Activated CD4-positive, alpha-beta memory T cell treated with anti-CD3 and anti-CD28 coated beads, Interleukin-2, amount 10 ng/mL, durations not matched to agents 7 days and 5 days (primary cell): ENCODE data around the gene PRKCH. TPM values are rescaled to one million over a fixed set of nuclear protein-coding genes. Genes with fewer than 3 reads are reported as not detected.

Source experiments
- CTCF ChIA-PET: fragments of 350-600 bp; sonication (Branson Sonifier 250); formaldehyde crosslinking; loops from one replicate; lab custom pipeline; 2021; ENCODE audit warnings: antibody characterized with exemption, inconsistent platforms; lab: Charles Lee
- POLR2A ChIA-PET: fragments of 350-600 bp; sonication (Branson Sonifier 250); formaldehyde crosslinking; loops from one replicate; lab custom pipeline; 2021; ENCODE audit warnings: antibody characterized with exemption; lab: Charles Lee
- DNase-seq: peaks from one replicate; pipeline ENCODE4 v3.0.0-alpha.2; 2020
- H3K27ac Mint-ChIP-seq: one replicate; pipeline ENCODE4 v1.8.0; 2021; ENCODE audit warnings: mild to moderate bottlenecking, mixed read lengths
- H3K27me3 Mint-ChIP-seq: one replicate; pipeline ENCODE4 v1.8.0; 2021; ENCODE audit warnings: mixed read lengths
- H3K36me3 Mint-ChIP-seq: one replicate; pipeline ENCODE4 v1.8.0; 2021; ENCODE audit warnings: low read depth, mixed read lengths
- H3K4me1 Mint-ChIP-seq: one replicate; pipeline ENCODE4 v1.8.0; 2021; ENCODE audit warnings: mixed read lengths
- H3K4me3 Mint-ChIP-seq: one replicate; pipeline ENCODE4 v1.8.0; 2021; ENCODE audit warnings: mild to moderate bottlenecking, mixed read lengths
- H3K9me3 Mint-ChIP-seq: one replicate; pipeline ENCODE4 v1.8.0; 2021; ENCODE audit warnings: mixed read lengths
- total RNA-seq, 2 experiments: library from RNA; stranded (reverse); gene quantifications; one replicate each; pipeline ENCODE4 v1.2.3, GENCODE V29; 2021

Gene PRKCH
- total RNA-seq, 2 experiments from 2014 or later: 186 to 195 TPM

DNA sequence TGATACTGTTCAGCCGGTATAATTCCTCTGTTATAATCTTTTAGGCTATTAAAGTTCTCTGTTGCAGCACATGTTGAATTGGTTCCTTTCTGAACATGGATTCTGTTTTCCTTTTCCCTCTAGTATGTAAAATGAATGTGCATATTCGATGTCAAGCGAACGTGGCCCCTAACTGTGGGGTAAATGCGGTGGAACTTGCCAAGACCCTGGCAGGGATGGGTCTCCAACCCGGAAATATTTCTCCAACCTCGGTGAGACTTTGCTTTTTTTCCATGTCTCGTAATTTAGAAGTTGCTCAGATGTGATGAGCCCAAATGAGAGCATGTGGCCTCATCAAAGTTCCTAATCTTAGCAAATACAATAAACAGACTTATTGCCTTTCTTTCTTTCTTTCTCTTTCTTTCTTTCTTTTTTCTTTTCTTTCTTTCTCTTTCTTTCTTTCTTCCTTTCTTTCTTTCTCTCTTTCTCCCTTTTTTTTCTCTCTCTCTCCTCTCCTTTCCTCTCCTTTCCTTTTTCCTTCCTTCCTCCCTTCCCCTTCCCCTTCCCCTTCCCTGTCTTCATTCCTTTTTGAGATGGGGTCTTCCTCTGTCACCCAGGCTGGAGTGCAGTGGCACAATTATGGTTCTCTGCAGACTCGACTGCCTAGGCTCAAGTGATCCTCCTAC lies 131.9 kb downstream of the PRKCH start:
- CTCF ChIA-PET: interaction anchor here (0.8 to 3.7 kb wide), 12 partner anchors 10 to 157 kb away, joined by 3 to 12 read pairs (median 4); partner anchors contain the start of gene PRKCH
- peaks cover 96% of the 10 kb centered on the region for H3K4me1 Mint-ChIP-seq
- H3K27me3 Mint-ChIP-seq: no peaks in the 10 kb centered on the region
- POLR2A ChIA-PET: interaction anchor here (0.9 to 5.8 kb wide), 19 partner anchors 10 to 242 kb away, joined by 3 to 119 read pairs (median 8); partner anchors contain the start of genes HIF1A and PRKCH
- peak overlapping the region; percentile 93 for H3K27ac Mint-ChIP-seq
- H3K36me3 Mint-ChIP-seq: peaks cover 94% of the 10 kb centered on the region
- peak overlapping the region; percentile 70 for H3K4me3 Mint-ChIP-seq
- no peaks in the 10 kb centered on the region for H3K9me3 Mint-ChIP-seq
- no peak for DNase-seq

- CTCF ChIA-PET: interaction anchor here (0.7 to 1.8 kb wide), 9 partner anchors 18 to 314 kb away, joined by 3 to 7 read pairs (median 3); no protein-coding TSS in a partner anchor
- H3K27ac Mint-ChIP-seq: peak overlapping the region; percentile 93
- no peaks in the 10 kb centered on the region for H3K27me3 Mint-ChIP-seq
- peaks cover 93% of the 10 kb centered on the region for H3K36me3 Mint-ChIP-seq
- POLR2A ChIA-PET: interaction anchor here (0.9 to 1.5 kb wide), 7 partner anchors 106 to 241 kb away, joined by 3 to 6 read pairs (median 4); partner anchors contain the start of gene HIF1A
- H3K9me3 Mint-ChIP-seq: peaks cover 2% of the 10 kb centered on the region
- no peak for DNase-seq
- peak overlapping the region; percentile 70 for H3K4me3 Mint-ChIP-seq
- peaks cover 93% of the 10 kb centered on the region for H3K4me1 Mint-ChIP-seq
Measured at GRCh38 chr14:61454545-61454944, 133.2 kb downstream of the PRKCH start.

GRCh38 chr14:61455351-61455750 lies 134.0 kb downstream of the PRKCH start:
- Mint-ChIP-seq H3K36me3 (peaks cover 89% of the 10 kb centered on the region), H3K4me1 (peaks cover 88% of the 10 kb centered on the region), H3K9me3 (peaks cover 2% of the 10 kb centered on the region), H3K27me3 (no peaks in the 10 kb centered on the region), H3K27ac (peak overlapping the region; percentile 69), H3K4me3 (no peak overlapping the region)
- ChIA-PET POLR2A (interaction anchor here (0.9 to 1.5 kb wide), 5 partner anchors 22 to 241 kb away, joined by 3 to 4 read pairs (median 4); partner anchors contain the start of genes HIF1A and PRKCH), CTCF (interaction anchor here (0.7 to 1.8 kb wide), 14 partner anchors 12 to 382 kb away, joined by 3 to 13 read pairs (median 3); partner anchors contain the start of genes PRKCH and SNAPC1)
- no peak for DNase-seq

DNA sequence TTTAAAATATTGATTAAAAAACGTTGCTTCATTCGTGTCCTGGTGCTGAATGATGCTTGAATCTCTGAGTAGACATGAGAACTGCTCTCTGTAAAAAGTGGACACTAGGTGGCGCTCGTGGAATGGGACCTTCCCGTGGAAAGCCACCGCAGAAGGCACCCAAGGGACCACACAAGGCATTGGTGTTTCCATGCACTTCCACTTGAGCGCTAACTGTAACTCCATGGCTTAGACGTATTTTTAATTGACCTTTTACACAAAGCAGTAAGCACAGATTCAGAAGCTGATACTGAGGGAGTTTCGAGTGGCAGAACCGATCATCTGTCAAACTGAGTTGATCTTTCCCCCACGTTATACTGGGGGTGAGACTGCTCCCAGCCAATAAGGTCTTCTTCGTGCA lies 135.3 kb downstream of the PRKCH start:
- Mint-ChIP-seq H3K27ac (peak overlapping the region; percentile 33), H3K36me3 (peaks cover 89% of the 10 kb centered on the region), H3K27me3 (no peaks in the 10 kb centered on the region), H3K9me3 (peaks cover 2% of the 10 kb centered on the region), H3K4me1 (peaks cover 88% of the 10 kb centered on the region), H3K4me3 (no peak overlapping the region)
- DNase-seq: peak; percentile 82
- ChIA-PET CTCF (interaction anchor here (0.7 to 1.8 kb wide), 5 partner anchors 57 to 381 kb away, joined by 3 to 13 read pairs (median 3); partner anchors contain the start of genes PRKCH and SNAPC1), POLR2A (interaction anchor here (1.3 kb wide), 1 partner anchor 381 kb away, joined by 3 read pairs; no protein-coding TSS in a partner anchor)

DNA sequence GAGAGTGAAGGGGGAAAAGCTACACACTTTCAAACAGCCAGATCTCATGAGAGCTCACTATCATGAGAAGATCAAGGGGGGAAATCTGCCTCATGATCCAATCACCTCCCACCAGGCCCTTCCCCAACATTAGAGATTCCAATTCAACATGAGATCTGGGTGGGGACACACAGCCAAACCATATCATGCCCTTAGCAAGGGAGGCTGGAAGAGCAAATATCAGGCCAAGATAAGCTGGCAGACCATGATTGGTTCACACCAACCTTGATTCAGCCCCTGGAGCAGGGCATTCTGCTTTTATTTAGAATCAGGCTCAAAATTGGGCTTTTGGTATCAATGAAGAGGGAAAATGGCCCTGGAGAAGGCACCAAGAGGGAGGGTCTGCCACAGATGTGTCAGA lies 137.4 kb downstream of the PRKCH start:
- H3K27me3 Mint-ChIP-seq: no peaks in the 10 kb centered on the region
- H3K36me3 Mint-ChIP-seq: peaks cover 89% of the 10 kb centered on the region
- no peak overlapping the region for H3K4me3 Mint-ChIP-seq
- ChIA-PET CTCF (interaction anchor here (0.6 kb wide), 1 partner anchor 379 kb away, joined by 3 read pairs; no protein-coding TSS in a partner anchor), POLR2A (interaction anchor here (1.2 kb wide), 1 partner anchor 379 kb away, joined by 3 read pairs; no protein-coding TSS in a partner anchor)
- H3K4me1 Mint-ChIP-seq: peaks cover 78% of the 10 kb centered on the region
- H3K27ac Mint-ChIP-seq: peak overlapping the region; percentile 34
- no peak for DNase-seq
- H3K9me3 Mint-ChIP-seq: peaks cover 2% of the 10 kb centered on the region

- peaks cover 2% of the 10 kb centered on the region for H3K9me3 Mint-ChIP-seq
- peaks cover 89% of the 10 kb centered on the region for H3K36me3 Mint-ChIP-seq
- peaks cover 75% of the 10 kb centered on the region for H3K4me1 Mint-ChIP-seq
- no peak for DNase-seq
- H3K27me3 Mint-ChIP-seq: no peaks in the 10 kb centered on the region
- H3K4me3 Mint-ChIP-seq: no peak overlapping the region
- H3K27ac Mint-ChIP-seq: peak overlapping the region; percentile 27
- ChIA-PET POLR2A (interaction anchor here (1.2 kb wide), 1 partner anchor 379 kb away, joined by 3 read pairs; no protein-coding TSS in a partner anchor), CTCF (interaction anchor here (2.3 kb wide), 1 partner anchor 65 kb away, joined by 8 read pairs; no protein-coding TSS in a partner anchor)
Measured at GRCh38 chr14:61459229-61459628, 137.8 kb downstream of the PRKCH start.

DNA sequence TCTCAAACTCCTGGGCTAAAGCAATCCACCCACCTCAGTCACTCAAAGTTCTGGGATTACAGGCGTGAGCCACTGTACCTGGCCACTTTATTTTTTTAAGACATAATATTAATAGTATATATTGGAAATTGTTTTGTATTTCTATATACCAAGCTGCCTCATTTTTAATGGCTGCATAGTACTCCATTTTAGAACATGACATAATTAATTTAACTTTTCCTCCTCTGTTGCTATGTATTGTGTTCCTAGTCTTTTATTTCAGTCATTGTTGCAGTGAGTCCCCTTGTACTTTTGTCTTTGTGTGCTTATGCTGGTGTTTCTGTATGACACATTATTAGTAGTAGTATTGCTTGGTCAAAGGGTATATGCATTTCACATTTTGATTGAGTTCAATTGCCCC lies 138.7 kb downstream of the PRKCH start:
- Mint-ChIP-seq H3K27ac (no peak overlapping the region), H3K4me3 (no peak overlapping the region), H3K9me3 (peaks cover 4% of the 10 kb centered on the region), H3K36me3 (peaks cover 90% of the 10 kb centered on the region), H3K4me1 (peaks cover 72% of the 10 kb centered on the region), H3K27me3 (no peaks in the 10 kb centered on the region)
- no peak for DNase-seq
- ChIA-PET POLR2A (interaction anchor here (1.2 to 1.6 kb wide), 3 partner anchors 235 to 378 kb away, joined by 3 to 4 read pairs (median 4); partner anchors contain the start of genes HIF1A and SNAPC1), CTCF (interaction anchor here (0.7 to 2.4 kb wide), 9 partner anchors 10 to 377 kb away, joined by 3 to 22 read pairs (median 5); no protein-coding TSS in a partner anchor)

GRCh38 chr14:61460718-61461611 lies 139.6 kb downstream of the PRKCH start:
- peak overlapping the region; percentile 81 for H3K27ac Mint-ChIP-seq
- no peaks in the 10 kb centered on the region for H3K27me3 Mint-ChIP-seq
- peaks cover 4% of the 10 kb centered on the region for H3K9me3 Mint-ChIP-seq
- no peak overlapping the region for H3K4me3 Mint-ChIP-seq
- H3K36me3 Mint-ChIP-seq: peaks cover 90% of the 10 kb centered on the region
- ChIA-PET CTCF (interaction anchor here (0.7 to 2.4 kb wide), 17 partner anchors 10 to 377 kb away, joined by 3 to 22 read pairs (median 4); no protein-coding TSS in a partner anchor), POLR2A (interaction anchor here (0.8 to 1.6 kb wide), 5 partner anchors 12 to 301 kb away, joined by 3 to 5 read pairs (median 4); partner anchors contain the start of genes HIF1A and SNAPC1)
- H3K4me1 Mint-ChIP-seq: peaks cover 64% of the 10 kb centered on the region
- DNase-seq: peak; percentile 50

DNA sequence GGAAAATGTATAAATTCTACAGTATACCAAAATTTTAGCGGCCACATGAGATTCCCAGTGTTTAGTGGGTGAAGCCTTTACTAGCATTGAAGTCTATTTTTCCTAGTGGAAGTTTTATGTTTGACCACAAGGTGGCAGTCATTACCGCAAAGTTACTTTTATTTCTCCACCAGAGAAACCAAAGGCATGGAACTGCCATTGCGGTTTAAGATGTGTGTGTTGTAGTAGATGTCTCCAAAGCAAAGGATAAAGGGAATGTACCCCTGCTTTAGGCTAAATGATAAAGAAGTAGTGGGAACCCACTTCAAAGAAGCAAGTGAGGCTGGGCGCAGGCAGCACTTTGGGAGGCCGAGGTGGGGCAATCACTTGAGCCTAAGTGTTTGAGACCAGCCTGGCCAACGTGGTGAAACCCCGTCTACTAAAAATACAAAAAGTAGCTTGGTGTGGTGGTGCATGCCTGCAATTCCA lies 140.5 kb downstream of the PRKCH start:
- Mint-ChIP-seq H3K27me3 (no peaks in the 10 kb centered on the region), H3K36me3 (peaks cover 85% of the 10 kb centered on the region), H3K27ac (peak overlapping the region; percentile 81), H3K4me1 (peaks cover 56% of the 10 kb centered on the region), H3K4me3 (no peak overlapping the region), H3K9me3 (peaks cover 4% of the 10 kb centered on the region)
- ChIA-PET POLR2A (interaction anchor here (1.2 to 1.6 kb wide), 3 partner anchors 12 to 233 kb away, joined by 4 to 5 read pairs (median 4); partner anchors contain the start of gene HIF1A), CTCF (interaction anchor here (0.9 to 2.4 kb wide), 12 partner anchors 9 to 376 kb away, joined by 3 to 22 read pairs (median 4); no protein-coding TSS in a partner anchor)
- no peak for DNase-seq

GRCh38 chr14:61462566-61463193 lies 141.3 kb downstream of the PRKCH start:
- no peak for DNase-seq
- Mint-ChIP-seq H3K27ac (no peak overlapping the region), H3K27me3 (no peaks in the 10 kb centered on the region), H3K4me3 (no peak overlapping the region), H3K36me3 (peaks cover 81% of the 10 kb centered on the region), H3K9me3 (peaks cover 4% of the 10 kb centered on the region), H3K4me1 (peaks cover 51% of the 10 kb centered on the region)
- POLR2A ChIA-PET: no interaction called here
- CTCF ChIA-PET: interaction anchor here (1.4 to 2.2 kb wide), 4 partner anchors 27 to 375 kb away, joined by 3 to 6 read pairs (median 4); no protein-coding TSS in a partner anchor

- no peak overlapping the region for H3K27ac Mint-ChIP-seq
- H3K4me3 Mint-ChIP-seq: no peak overlapping the region
- H3K9me3 Mint-ChIP-seq: peaks cover 4% of the 10 kb centered on the region
- no peak for DNase-seq
- H3K4me1 Mint-ChIP-seq: peaks cover 45% of the 10 kb centered on the region
- POLR2A ChIA-PET: no interaction called here
- CTCF ChIA-PET: interaction anchor here (1.0 kb wide), 1 partner anchor 8 kb away, joined by 3 read pairs; no protein-coding TSS in a partner anchor
- peaks cover 77% of the 10 kb centered on the region for H3K36me3 Mint-ChIP-seq
- no peaks in the 10 kb centered on the region for H3K27me3 Mint-ChIP-seq
Measured at GRCh38 chr14:61463664-61464285, 142.4 kb downstream of the PRKCH start.
